Duodenal mucosa (tissue), 2 donors: Measurements from ENCODE around the gene CHRDL1.

Experiments used
- H3K27ac ChIP-seq: one replicate; pipeline ENCODE4 v1.7.0; 2013; ENCODE audit warnings: low read depth, low read length
- H3K27me3 ChIP-seq, 2 donors: one replicate each; pipeline ENCODE4 v1.7.0; 2013; ENCODE audit warnings: low read length in 2 of 2, control low read depth in 1 of 2; ENCODE audit not compliant: insufficient read depth in 2 of 2, control insufficient read depth in 1 of 2
- H3K36me3 ChIP-seq, 2 donors: one replicate each; pipeline ENCODE4 v1.7.0; 2013; ENCODE audit warnings: low read length in 2 of 2, control low read depth in 1 of 2; ENCODE audit not compliant: insufficient read depth in 2 of 2, control insufficient read depth in 1 of 2
- H3K4me1 ChIP-seq, 2 donors: one replicate each; pipeline ENCODE4 v1.7.0; 2013; ENCODE audit warnings: low read length in 2 of 2, control low read depth in 1 of 2; ENCODE audit not compliant: insufficient read depth in 2 of 2, control insufficient read depth in 1 of 2
- H3K4me3 ChIP-seq, 2 donors: one replicate each; pipeline ENCODE4 v1.7.0; 2013; ENCODE audit warnings: low read length in 2 of 2, low read depth in 1 of 2
- H3K9ac ChIP-seq, 2 donors: one replicate each; pipeline ENCODE4 v1.7.0; 2013; ENCODE audit warnings: low read length in 2 of 2, low read depth in 1 of 2
- H3K9me3 ChIP-seq, 2 donors: one replicate each; pipeline ENCODE4 v1.7.0; 2013; ENCODE audit warnings: low read length in 2 of 2, control low read depth in 1 of 2; ENCODE audit not compliant: control insufficient read depth in 1 of 2

The CHRDL1 gene

DNA sequence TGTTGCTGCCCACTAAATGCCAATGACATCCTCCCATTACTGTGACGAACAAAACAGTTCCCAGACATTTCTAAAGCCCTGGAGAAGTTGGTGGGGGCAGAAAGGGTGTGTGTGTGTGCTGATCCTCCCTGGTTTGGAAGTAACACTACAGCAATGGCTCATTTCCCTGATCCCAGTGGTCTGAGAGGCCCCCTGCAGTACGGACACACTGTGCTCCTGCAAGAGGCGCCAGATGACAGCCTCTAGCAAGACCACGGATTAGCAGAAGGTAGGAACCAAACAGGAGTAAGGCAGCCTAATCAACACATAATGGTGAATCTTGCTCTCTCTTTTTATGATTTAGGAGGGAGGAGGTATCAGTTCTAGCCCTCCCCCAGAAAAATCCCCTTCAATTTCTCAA, 49.6 kb downstream of the CHRDL1 start:
- Histone ChIP-seq H3K4me3 (no peak overlapping the region), H3K27me3 (no peaks in the 10 kb centered on the region), H3K9ac (no peak overlapping the region), H3K9me3 (no peaks in the 10 kb centered on the region), H3K27ac (no peak overlapping the region), H3K4me1 (no peaks in the 10 kb centered on the region), H3K36me3 (no peaks in the 10 kb centered on the region)

DNA sequence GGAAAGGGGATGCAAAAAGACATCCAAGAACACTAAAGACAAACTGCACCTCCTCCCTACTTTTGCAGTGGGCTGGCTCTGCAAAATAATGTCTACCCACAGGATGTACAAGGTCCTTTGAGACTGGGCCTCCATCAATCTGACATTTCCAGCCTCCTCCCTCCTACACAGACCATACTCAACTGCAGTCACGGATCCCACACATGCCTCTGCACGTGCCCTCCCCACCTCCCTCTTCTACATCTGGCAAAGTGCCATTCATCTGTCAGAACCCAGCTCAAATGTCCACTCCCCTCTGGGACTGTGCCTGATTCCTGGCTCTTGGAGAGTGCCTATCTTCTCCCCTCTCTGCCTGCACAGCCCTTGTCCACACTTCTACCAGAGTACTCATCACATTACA, 50.3 kb downstream of the CHRDL1 start:
- Histone ChIP-seq H3K9ac (no peak overlapping the region), H3K4me1 (no peaks in the 10 kb centered on the region), H3K27ac (no peak overlapping the region), H3K36me3 (no peaks in the 10 kb centered on the region), H3K27me3 (no peaks in the 10 kb centered on the region), H3K4me3 (no peak overlapping the region), H3K9me3 (no peaks in the 10 kb centered on the region)

DNA sequence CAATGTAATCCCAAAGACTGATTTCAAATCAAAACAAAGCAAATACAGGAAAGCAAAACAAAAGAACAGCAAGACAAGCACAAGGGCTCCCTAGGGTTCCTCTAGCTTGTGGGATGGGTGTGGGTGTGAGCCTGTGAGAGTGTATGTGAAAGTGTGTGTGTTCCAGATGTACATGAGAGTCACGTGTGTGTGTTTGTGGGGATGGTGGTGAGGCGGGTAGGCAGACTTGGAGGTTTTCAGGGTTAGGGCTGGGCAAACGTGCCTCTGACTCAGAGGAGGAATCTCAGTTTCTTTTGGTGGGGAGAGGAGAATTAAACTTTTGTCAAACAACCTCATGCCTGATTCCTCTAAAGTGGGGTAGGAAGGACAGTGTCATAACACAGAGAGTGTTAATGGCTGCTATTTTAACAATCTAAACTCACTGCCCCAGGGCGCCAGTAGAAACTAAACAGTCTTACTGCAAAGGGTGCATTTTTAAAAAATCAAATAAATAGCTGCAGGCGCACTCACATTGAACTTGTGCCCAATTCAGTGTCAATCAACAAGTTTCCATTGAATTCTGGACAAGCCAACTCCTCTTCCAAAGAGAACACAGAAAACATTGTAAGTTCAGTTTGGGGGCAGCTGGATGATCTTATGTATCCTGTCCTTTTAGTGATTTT, 51.8 kb downstream of the CHRDL1 start:
- H3K36me3 ChIP-seq: no peaks in the 10 kb centered on the region
- no peak overlapping the region for H3K4me3 ChIP-seq
- H3K4me1 ChIP-seq: no peaks in the 10 kb centered on the region
- no peak overlapping the region for H3K27ac ChIP-seq
- H3K9me3 ChIP-seq: no peaks in the 10 kb centered on the region
- H3K27me3 ChIP-seq: no peaks in the 10 kb centered on the region
- no peak overlapping the region for H3K9ac ChIP-seq

DNA sequence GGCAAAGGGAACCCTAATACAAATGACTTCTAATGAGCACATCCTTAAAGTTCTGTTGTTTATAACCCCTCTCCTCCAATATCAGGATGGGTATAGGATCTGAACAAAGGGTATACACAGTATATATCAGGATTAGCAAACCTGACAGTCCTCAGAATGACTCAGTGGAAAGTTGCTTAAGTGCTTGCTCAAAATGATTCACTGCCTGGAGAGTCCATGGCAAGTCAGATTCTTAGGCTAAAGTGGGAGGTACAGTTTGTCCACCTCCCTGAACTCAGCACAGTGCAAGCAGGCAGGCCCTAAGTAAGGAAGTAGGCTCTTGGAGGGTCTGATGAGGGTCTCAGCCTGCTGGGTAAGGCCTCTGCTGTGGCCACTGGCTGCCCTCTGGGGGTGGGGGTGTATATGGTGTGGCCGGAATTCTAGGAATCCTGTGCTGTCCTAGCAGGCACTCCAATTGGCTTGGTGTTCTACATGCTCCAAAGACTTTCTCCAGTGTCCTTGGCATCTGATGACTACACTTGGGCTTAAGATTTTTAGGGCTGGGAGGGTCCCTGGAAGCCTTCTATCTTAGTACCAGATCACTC, 54.3 kb downstream of the CHRDL1 start:
- no peak overlapping the region for H3K9ac ChIP-seq
- H3K4me1 ChIP-seq: no peaks in the 10 kb centered on the region
- no peaks in the 10 kb centered on the region for H3K36me3 ChIP-seq
- H3K27me3 ChIP-seq: no peaks in the 10 kb centered on the region
- no peak overlapping the region for H3K4me3 ChIP-seq
- no peaks in the 10 kb centered on the region for H3K9me3 ChIP-seq
- no peak overlapping the region for H3K27ac ChIP-seq

DNA sequence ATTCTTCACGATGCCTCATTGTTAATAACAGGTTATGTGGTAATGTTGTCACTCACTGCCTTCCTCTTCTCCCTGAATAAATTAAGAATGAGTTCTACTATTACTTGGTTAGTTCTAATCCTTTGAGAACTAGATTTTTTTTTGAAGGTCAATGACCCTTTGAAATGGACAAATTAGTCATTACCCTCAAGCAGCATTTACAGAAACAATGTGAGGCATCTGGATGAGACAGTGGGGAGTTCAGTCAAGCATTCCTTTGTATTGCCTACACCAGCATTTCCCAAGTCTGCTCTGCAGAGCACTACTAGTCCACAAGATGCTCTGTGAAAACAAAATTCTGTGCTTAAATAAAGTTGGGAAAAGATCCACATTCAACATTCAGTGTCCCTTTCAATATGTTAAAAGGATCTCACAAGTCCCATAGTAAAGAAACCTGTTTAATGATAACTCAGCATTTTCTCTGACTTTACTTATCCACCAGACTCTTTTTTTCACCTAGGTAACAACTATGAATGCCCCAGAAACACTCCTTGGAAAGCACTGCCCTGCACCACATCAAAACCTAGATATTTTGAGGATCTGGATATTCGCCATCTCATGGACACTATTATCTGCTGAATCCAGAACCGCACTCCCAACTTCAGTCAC, 60.6 kb downstream of the CHRDL1 start:
- Histone ChIP-seq H3K9me3 (no peaks in the 10 kb centered on the region), H3K27me3 (no peaks in the 10 kb centered on the region), H3K36me3 (no peaks in the 10 kb centered on the region), H3K9ac (no peak overlapping the region), H3K27ac (no peak overlapping the region), H3K4me3 (no peak overlapping the region), H3K4me1 (no peaks in the 10 kb centered on the region)

DNA sequence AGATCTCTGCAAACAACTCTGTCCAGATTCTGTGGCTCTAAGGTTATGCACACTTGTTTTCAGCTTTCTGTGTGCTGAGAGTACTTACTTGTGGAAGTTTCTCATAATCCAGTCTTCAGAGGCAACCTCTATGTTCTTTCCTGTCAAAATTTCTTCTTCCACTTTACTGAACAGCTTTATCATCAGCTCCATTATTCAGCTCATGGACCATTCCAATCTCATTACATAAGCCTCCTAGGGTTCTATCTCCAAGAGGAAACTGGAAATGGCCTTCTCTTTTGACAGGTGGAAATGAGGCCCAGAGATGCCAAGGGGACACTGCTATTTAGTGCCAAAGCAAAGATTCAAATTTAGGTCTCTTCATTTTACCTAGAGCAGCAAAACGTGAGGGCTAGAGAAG, 61.3 kb downstream of the CHRDL1 start:
- no peak overlapping the region for H3K9ac ChIP-seq
- H3K4me1 ChIP-seq: no peaks in the 10 kb centered on the region
- H3K9me3 ChIP-seq: no peaks in the 10 kb centered on the region
- H3K36me3 ChIP-seq: no peaks in the 10 kb centered on the region
- H3K27ac ChIP-seq: no peak overlapping the region
- H3K4me3 ChIP-seq: no peak overlapping the region
- no peaks in the 10 kb centered on the region for H3K27me3 ChIP-seq

DNA sequence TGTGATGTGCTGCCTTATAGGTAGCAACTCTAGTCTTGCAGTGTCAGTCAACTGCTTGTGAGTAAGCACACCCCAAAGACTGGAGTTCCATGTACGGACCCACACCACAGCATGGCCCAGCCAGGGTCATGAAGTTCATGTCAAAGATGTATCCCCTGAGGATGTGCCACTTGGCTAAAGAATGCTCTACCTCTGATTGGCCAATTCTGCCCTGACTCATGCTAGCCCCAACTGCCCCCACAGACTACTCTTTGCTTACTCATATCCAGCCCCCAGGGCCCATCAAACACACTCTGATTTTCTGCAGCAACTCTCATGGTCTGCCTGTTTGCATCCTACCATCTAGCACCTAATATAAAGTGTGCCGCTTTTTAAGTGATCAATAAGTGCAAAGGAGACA, 62.5 kb downstream of the CHRDL1 start:
- Histone ChIP-seq H3K27me3 (no peaks in the 10 kb centered on the region), H3K36me3 (no peaks in the 10 kb centered on the region), H3K9me3 (no peaks in the 10 kb centered on the region), H3K4me1 (no peaks in the 10 kb centered on the region), H3K9ac (no peak overlapping the region), H3K4me3 (no peak overlapping the region), H3K27ac (no peak overlapping the region)

DNA sequence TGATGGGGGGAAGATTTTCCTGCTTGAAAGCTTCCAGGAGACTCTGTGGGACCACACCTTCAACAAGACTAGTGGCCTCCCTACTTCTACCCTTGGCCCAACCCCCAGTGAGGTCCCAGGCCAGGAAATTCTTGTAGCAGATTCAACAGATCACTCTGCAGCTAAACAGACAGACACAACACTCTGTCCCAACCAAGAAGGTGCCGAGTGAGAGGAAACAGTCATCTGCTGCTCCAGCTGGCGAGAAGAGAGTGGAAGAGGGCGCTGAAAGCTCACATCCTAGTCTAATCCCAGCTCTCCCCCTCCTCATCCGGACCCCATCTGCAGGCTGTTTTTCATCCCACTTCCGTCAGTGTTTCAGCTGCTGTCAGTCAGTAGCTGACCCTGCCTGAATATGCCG, 63.4 kb downstream of the CHRDL1 start:
- Histone ChIP-seq H3K4me1 (no peaks in the 10 kb centered on the region), H3K36me3 (no peaks in the 10 kb centered on the region), H3K9me3 (no peaks in the 10 kb centered on the region), H3K9ac (no peak overlapping the region), H3K27ac (no peak overlapping the region), H3K27me3 (no peaks in the 10 kb centered on the region), H3K4me3 (no peak overlapping the region)

DNA sequence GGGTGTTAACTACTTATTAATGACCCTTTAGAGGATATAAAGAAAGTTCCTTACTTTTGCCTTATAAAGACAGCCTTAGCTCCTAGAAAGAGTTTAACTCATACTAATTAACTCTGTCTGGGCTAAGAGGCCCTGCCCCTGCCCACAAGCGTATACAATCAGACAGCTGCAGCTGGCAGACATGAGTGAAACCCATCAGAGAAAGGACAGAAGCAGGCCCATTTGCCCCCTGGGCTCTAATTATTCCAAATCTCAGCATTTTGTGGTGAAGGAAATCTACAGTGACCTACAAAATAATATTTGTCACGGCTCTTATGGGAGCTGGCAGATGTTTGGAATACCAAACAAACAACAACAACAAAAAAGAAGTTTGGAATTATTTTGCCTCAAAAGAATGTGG, 71.8 kb downstream of the CHRDL1 start:
- no peak overlapping the region for H3K4me3 ChIP-seq
- H3K27me3 ChIP-seq: no peaks in the 10 kb centered on the region
- H3K36me3 ChIP-seq: no peaks in the 10 kb centered on the region
- no peaks in the 10 kb centered on the region for H3K9me3 ChIP-seq
- H3K4me1 ChIP-seq: no peaks in the 10 kb centered on the region
- H3K27ac ChIP-seq: no peak overlapping the region
- no peak overlapping the region for H3K9ac ChIP-seq

DNA sequence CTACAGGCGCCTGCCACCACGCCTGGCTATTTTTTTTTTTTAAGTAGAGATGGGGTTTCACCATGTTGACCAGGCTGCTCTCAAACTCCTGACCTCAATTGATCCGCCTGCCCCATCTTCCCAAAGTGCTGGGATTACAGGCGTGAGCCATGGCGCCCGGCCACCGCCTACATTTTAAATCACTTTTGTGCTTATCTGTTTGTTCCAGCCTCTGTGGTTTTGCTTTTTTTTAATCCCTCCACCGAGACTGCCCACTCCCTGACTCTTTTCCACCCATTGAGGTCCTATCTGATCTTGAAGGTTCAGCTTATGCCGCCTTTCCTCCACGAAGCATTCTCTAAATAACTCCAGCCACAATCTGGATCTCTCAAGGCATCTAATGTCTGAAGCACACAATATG, 73.5 kb downstream of the CHRDL1 start:
- no peaks in the 10 kb centered on the region for H3K4me1 ChIP-seq
- no peaks in the 10 kb centered on the region for H3K27me3 ChIP-seq
- no peaks in the 10 kb centered on the region for H3K36me3 ChIP-seq
- no peak overlapping the region for H3K27ac ChIP-seq
- no peaks in the 10 kb centered on the region for H3K9me3 ChIP-seq
- no peak overlapping the region for H3K4me3 ChIP-seq
- no peak overlapping the region for H3K9ac ChIP-seq
